MM.1S (cell line): ENCODE measurements around the gene AHSP.

Source experiments
- DNase-seq: peaks from one replicate; pipeline ENCODE4 v3.0.0-alpha.2; 2015
- H2AFZ ChIP-seq: fragments of 300-600 bp; sonication (generic); 2 replicates; pipeline ENCODE4 v1.6.0; 2016; ENCODE audit warnings: antibody characterized with exemption, low read length
- H3F3A ChIP-seq: fragments of 300-600 bp; sonication (generic); 2 replicates; pipeline ENCODE4 v1.6.1; 2016; ENCODE audit warnings: mild to moderate bottlenecking, antibody characterized with exemption, low read length, moderate library complexity, mixed read lengths; ENCODE audit not compliant: insufficient read depth
- H3K27ac ChIP-seq: fragments of 300-600 bp; sonication (generic); 2 replicates; pipeline ENCODE4 v1.5.1; 2016; ENCODE audit warnings: mild to moderate bottlenecking, low read length
- H3K27me3 ChIP-seq: fragments of 300-600 bp; sonication (generic); replicated peaks from 2 replicates; pipeline ENCODE4 v1.6.0; 2016; ENCODE audit warnings: low read length; ENCODE audit not compliant: insufficient read depth
- H3K36me3 ChIP-seq: fragments of 300-600 bp; sonication (generic); replicated peaks from 2 replicates; pipeline ENCODE4 v1.6.1; 2016; ENCODE audit warnings: mild to moderate bottlenecking, low read length, mixed read lengths; ENCODE audit not compliant: insufficient read depth
- H3K4me1 ChIP-seq: fragments of 300-600 bp; sonication (generic); 2 replicates; pipeline ENCODE4 v1.6.1; 2016; ENCODE audit warnings: low read length, mixed read lengths
- H3K4me2 ChIP-seq: fragments of 300-600 bp; sonication (generic); 2 replicates; pipeline ENCODE4 v1.6.0; 2016; ENCODE audit warnings: low read depth, low read length
- H3K4me3 ChIP-seq: fragments of 300-600 bp; sonication (generic); 2 replicates; pipeline ENCODE4 v1.5.1; 2016; ENCODE audit warnings: low read length, mixed read lengths
- H3K79me2 ChIP-seq: fragments of 300-600 bp; sonication (generic); 2 replicates; pipeline ENCODE4 v1.6.1; 2016; ENCODE audit warnings: mixed run types, low read length, mixed read lengths
- H3K9ac ChIP-seq: fragments of 300-600 bp; sonication (generic); 2 replicates; pipeline ENCODE4 v1.6.1; 2016; ENCODE audit warnings: low read length, mixed read lengths
- H3K9me2 ChIP-seq: fragments of 300-600 bp; sonication (generic); replicated peaks from 2 replicates; pipeline ENCODE4 v1.6.1; 2016; ENCODE audit warnings: mild to moderate bottlenecking, low read length, mixed read lengths; ENCODE audit not compliant: insufficient read depth
- H3K9me3 ChIP-seq: fragments of 300-600 bp; sonication (generic); replicated peaks from 2 replicates; pipeline ENCODE4 v1.6.1; 2016; ENCODE audit warnings: mild to moderate bottlenecking, low read length, mixed read lengths; ENCODE audit not compliant: insufficient read depth
- H4K20me1 ChIP-seq: fragments of 300-600 bp; sonication (generic); 2 replicates; pipeline ENCODE4 v1.6.1; 2016; ENCODE audit warnings: mild to moderate bottlenecking, low read length, moderate library complexity, mixed read lengths; ENCODE audit not compliant: insufficient read depth
- EZH2 ChIP-seq: fragments of 300-600 bp; sonication (generic); optimal IDR thresholded peaks from 2 replicates; pipeline ENCODE3; 2017; ENCODE audit warnings: low read depth, mild to moderate bottlenecking, antibody characterized with exemption, low read length, mixed read lengths
- EZH2phosphoT487 ChIP-seq: fragments of 300-600 bp; sonication (generic); IDR thresholded peaks from 2 replicates; pipeline ENCODE4 v1.6.1; 2018; ENCODE audit warnings: antibody characterized with exemption, low read length
- TF ChIP-seq, protein P1 (sequence below): fragments of 300-600 bp; sonication (generic); IDR thresholded peaks from 2 replicates; pipeline ENCODE4 v1.5.1; 2016; ENCODE audit warnings: antibody characterized with exemption, low read length, mixed read lengths

AHSP gene

DNA sequence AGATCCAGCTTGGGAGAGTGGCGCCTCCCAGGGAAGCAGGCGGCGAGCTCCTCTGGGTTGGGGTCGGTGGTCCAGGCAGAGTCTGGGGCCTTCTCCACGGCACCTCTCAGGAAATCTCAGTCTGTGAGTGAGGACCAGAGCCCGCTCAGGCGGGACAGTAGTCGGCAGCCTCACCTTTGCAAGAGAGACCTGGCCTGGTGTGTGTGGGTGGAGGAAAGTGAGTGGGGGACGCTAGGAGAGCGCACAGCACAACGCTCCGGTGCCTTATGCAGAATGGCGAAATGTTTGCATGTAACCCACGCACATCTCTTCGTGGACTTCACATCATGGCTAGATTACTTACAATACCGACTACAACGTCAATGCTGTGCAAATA, 2.2 kb downstream of the AHSP start:
- Histone ChIP-seq H3K4me3 (no peak overlapping the region), H2AFZ (no peak overlapping the region), H3F3A (no peaks in the 10 kb centered on the region), H3K9me3 (no peaks in the 10 kb centered on the region), H3K9ac (no peak overlapping the region), H4K20me1 (no peaks in the 10 kb centered on the region), H3K4me1 (no peaks in the 10 kb centered on the region), H3K36me3 (no peaks in the 10 kb centered on the region), H3K27me3 (peaks cover 16% of the 10 kb centered on the region), H3K27ac (no peak overlapping the region), H3K4me2 (no peak overlapping the region), H3K9me2 (no peaks in the 10 kb centered on the region), H3K79me2 (no peaks in the 10 kb centered on the region)
- TF ChIP-seq, protein P1, sequence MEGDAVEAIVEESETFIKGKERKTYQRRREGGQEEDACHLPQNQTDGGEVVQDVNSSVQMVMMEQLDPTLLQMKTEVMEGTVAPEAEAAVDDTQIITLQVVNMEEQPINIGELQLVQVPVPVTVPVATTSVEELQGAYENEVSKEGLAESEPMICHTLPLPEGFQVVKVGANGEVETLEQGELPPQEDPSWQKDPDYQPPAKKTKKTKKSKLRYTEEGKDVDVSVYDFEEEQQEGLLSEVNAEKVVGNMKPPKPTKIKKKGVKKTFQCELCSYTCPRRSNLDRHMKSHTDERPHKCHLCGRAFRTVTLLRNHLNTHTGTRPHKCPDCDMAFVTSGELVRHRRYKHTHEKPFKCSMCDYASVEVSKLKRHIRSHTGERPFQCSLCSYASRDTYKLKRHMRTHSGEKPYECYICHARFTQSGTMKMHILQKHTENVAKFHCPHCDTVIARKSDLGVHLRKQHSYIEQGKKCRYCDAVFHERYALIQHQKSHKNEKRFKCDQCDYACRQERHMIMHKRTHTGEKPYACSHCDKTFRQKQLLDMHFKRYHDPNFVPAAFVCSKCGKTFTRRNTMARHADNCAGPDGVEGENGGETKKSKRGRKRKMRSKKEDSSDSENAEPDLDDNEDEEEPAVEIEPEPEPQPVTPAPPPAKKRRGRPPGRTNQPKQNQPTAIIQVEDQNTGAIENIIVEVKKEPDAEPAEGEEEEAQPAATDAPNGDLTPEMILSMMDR = no peak
- TF ChIP-seq EZH2 (no peak), EZH2phosphoT487 (no peak)
- DNase-seq = no peak

DNA sequence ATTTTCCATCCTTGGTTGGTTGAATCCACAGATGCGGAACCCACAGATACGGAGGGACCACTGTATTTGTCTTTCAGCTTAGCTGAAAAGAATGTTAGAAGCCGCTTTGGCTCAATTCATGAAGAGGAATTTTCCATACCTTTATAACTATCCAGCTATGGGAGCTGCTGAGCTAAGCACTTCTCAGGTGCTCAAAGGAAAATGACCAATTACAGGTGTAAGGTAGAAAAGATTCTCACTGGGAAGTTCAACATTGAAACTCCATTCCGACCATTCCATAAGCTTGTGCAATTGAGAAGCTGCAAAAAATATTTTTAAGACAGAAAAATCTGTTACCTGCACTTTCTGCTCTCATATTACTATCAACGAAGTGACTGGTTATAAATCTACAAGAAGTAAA, 2.7 kb downstream of the AHSP start:
- no peaks in the 10 kb centered on the region for H4K20me1 ChIP-seq
- no peaks in the 10 kb centered on the region for H3K79me2 ChIP-seq
- no peak overlapping the region for H3K9ac ChIP-seq
- H3K4me1 ChIP-seq = no peaks in the 10 kb centered on the region
- no peaks in the 10 kb centered on the region for H3K36me3 ChIP-seq
- H3K27ac ChIP-seq = no peak overlapping the region
- no peaks in the 10 kb centered on the region for H3K9me3 ChIP-seq
- no peak overlapping the region for H3K4me2 ChIP-seq
- no peak overlapping the region for H2AFZ ChIP-seq
- no peaks in the 10 kb centered on the region for H3F3A ChIP-seq
- TF ChIP-seq EZH2phosphoT487 (no peak), EZH2 (no peak)
- TF ChIP-seq, protein P1 = no peak
- no peak overlapping the region for H3K4me3 ChIP-seq
- H3K9me2 ChIP-seq = no peaks in the 10 kb centered on the region
- no peak for DNase-seq
- H3K27me3 ChIP-seq = peaks cover 16% of the 10 kb centered on the region

DNA sequence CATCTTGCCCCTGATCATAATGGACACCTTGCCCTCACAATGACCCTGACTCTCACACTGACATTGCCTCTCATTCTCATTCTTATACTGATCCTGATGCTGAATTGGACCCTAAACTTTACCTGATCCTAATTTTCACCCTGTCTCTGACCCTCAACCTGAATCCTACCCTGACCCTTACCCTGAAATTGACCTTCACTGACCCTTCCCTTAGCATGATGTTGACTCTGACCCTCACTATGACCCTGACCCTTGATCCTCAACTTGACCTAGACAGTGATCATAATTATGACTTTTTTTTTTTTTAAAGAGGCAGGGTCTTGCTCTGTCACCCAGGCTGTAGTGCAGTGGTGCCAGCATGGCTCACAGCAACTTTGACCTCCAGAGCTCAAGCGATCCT, 3.4 kb downstream of the AHSP start:
- no peak overlapping the region for H3K9ac ChIP-seq
- H3K36me3 ChIP-seq = no peaks in the 10 kb centered on the region
- no peaks in the 10 kb centered on the region for H4K20me1 ChIP-seq
- no peak for DNase-seq
- no peaks in the 10 kb centered on the region for H3K9me2 ChIP-seq
- H3K9me3 ChIP-seq = no peaks in the 10 kb centered on the region
- H3F3A ChIP-seq = no peaks in the 10 kb centered on the region
- H3K4me2 ChIP-seq = no peak overlapping the region
- no peaks in the 10 kb centered on the region for H3K4me1 ChIP-seq
- no peaks in the 10 kb centered on the region for H3K79me2 ChIP-seq
- no peak overlapping the region for H3K4me3 ChIP-seq
- H3K27ac ChIP-seq = no peak overlapping the region
- TF ChIP-seq EZH2 = no peak
- TF ChIP-seq, protein P1 = no peak
- no peak for TF ChIP-seq EZH2phosphoT487
- H2AFZ ChIP-seq = no peak overlapping the region
- peaks cover 16% of the 10 kb centered on the region for H3K27me3 ChIP-seq
